Calu3 (cell line): ENCODE measurements around the gene GLRA3. TPM values are rescaled to one million over a fixed set of nuclear protein-coding genes. Genes with fewer than 3 reads are reported as not detected.
"Not testable (repeated sequence)": the region's sequence is repeated elsewhere in the genome, so short reads cannot be mapped to it uniquely, and the experiment has no call there.

Experiments
- BruUV-seq: library from RNA; stranded (reverse); fragments of 400-500 nt; replicated peaks from 2 replicates; lab custom pipeline; 2021; lab: Mats Ljungman, UMichigan
- CTCF ChIA-PET: fragments of 300-600 bp; sonication (Branson Sonifier 250); formaldehyde crosslinking; loops from one replicate; lab custom pipeline; 2022; ENCODE audit warnings: antibody characterized with exemption; lab: Charles Lee
- DNase-seq: peaks from one replicate; pipeline ENCODE4 v3.0.0; 2022
- H3K27ac Mint-ChIP-seq: one replicate; pipeline ENCODE4 v1.8.0; 2022; ENCODE audit warnings: mixed read lengths; ENCODE audit not compliant: unreplicated experiment
- H3K27me3 Mint-ChIP-seq: one replicate; pipeline ENCODE4 v1.8.0; 2022; ENCODE audit warnings: mixed read lengths; ENCODE audit not compliant: unreplicated experiment
- H3K36me3 Mint-ChIP-seq: one replicate; pipeline ENCODE4 v1.8.0; 2022; ENCODE audit warnings: mild to moderate bottlenecking, moderate library complexity, mixed read lengths; ENCODE audit not compliant: insufficient read depth, unreplicated experiment
- H3K4me1 Mint-ChIP-seq: one replicate; pipeline ENCODE4 v1.8.0; 2022; ENCODE audit warnings: mild to moderate bottlenecking, low read depth, mixed read lengths; ENCODE audit not compliant: unreplicated experiment
- H3K4me3 Mint-ChIP-seq: one replicate; pipeline ENCODE4 v1.8.0; 2022; ENCODE audit warnings: mild to moderate bottlenecking, low read depth, moderate library complexity, mixed read lengths; ENCODE audit not compliant: unreplicated experiment
- H3K9me3 Mint-ChIP-seq: one replicate; pipeline ENCODE4 v1.8.0; 2022; ENCODE audit warnings: low read depth, mixed read lengths; ENCODE audit not compliant: unreplicated experiment
- CTCF ChIP-seq: fragments of 200-600 bp; IDR thresholded peaks from one replicate; pipeline ENCODE4 v1.8.0; 2022; ENCODE audit warnings: antibody characterized with exemption; ENCODE audit not compliant: unreplicated experiment
- intact Hi-C: fragments of 100-400 bp; cut with micrococcal nuclease; formaldehyde crosslinking; loops from one replicate; pipeline ENCODE4 v1.10.0; 2022; ENCODE audit not compliant: unreplicated experiment
- total RNA-seq: library from RNA; stranded (reverse); gene quantifications from 2 replicates; pipeline ENCODE4 v1.2.3, GENCODE V29; 2022

The GLRA3 gene
- total RNA-seq, 1 experiment from 2014 or later = 0.07 TPM

- CTCF ChIA-PET = no interaction called here
- H3K9me3 Mint-ChIP-seq = peaks cover 6% of the 10 kb centered on the region
- H3K36me3 Mint-ChIP-seq = no peaks in the 10 kb centered on the region
- H3K27ac Mint-ChIP-seq = no peak overlapping the region
- TF ChIP-seq CTCF = no peak
- no peak overlapping the region for H3K4me3 Mint-ChIP-seq
- H3K4me1 Mint-ChIP-seq = no peaks in the 10 kb centered on the region
- intact Hi-C loops = no loop called here
- no peak for DNase-seq
- no peaks in the 10 kb centered on the region for H3K27me3 Mint-ChIP-seq
- no TSS peak for BruUV-seq
These were observed 23.3 kb downstream of the GLRA3 start for GRCh38 chr4:174805746-174806145.

GRCh38 chr4:174794543-174795094, 34.4 kb downstream of the GLRA3 start:
- intact Hi-C loops = no loop called here
- DNase-seq = peak; percentile 1
- Mint-ChIP-seq H3K4me1 (no peaks in the 10 kb centered on the region), H3K9me3 (no peaks in the 10 kb centered on the region), H3K27ac (no peak overlapping the region), H3K27me3 (no peaks in the 10 kb centered on the region), H3K36me3 (no peaks in the 10 kb centered on the region), H3K4me3 (no peak overlapping the region)
- TF ChIP-seq CTCF = no peak
- CTCF ChIA-PET = no interaction called here
- no TSS peak for BruUV-seq

GRCh38 chr4:174789657-174790056, 39.4 kb downstream of the GLRA3 start:
- intact Hi-C loops = no loop called here
- no TSS peak for BruUV-seq
- Mint-ChIP-seq H3K27me3 (no peaks in the 10 kb centered on the region), H3K4me1 (no peaks in the 10 kb centered on the region), H3K4me3 (no peak overlapping the region), H3K27ac (no peak overlapping the region), H3K36me3 (no peaks in the 10 kb centered on the region), H3K9me3 (no peaks in the 10 kb centered on the region)
- DNase-seq = no peak
- TF ChIP-seq CTCF = no peak
- CTCF ChIA-PET = no interaction called here

GRCh38 chr4:174778274-174778986, 50.6 kb downstream of the GLRA3 start:
- BruUV-seq, H3K36me3 Mint-ChIP-seq, H3K4me3 Mint-ChIP-seq, H3K27ac Mint-ChIP-seq, H3K4me1 Mint-ChIP-seq, DNase-seq, H3K27me3 Mint-ChIP-seq, CTCF ChIA-PET, intact Hi-C loops, H3K9me3 Mint-ChIP-seq: not testable (repeated sequence)

- CTCF ChIA-PET = no interaction called here
- H3K36me3 Mint-ChIP-seq = no peaks in the 10 kb centered on the region
- BruUV-seq = no TSS peak
- intact Hi-C loops = no loop called here
- no peak for DNase-seq
- TF ChIP-seq CTCF = no peak
- no peak overlapping the region for H3K27ac Mint-ChIP-seq
- H3K9me3 Mint-ChIP-seq = no peaks in the 10 kb centered on the region
- H3K4me3 Mint-ChIP-seq = no peak overlapping the region
- no peaks in the 10 kb centered on the region for H3K27me3 Mint-ChIP-seq
- no peaks in the 10 kb centered on the region for H3K4me1 Mint-ChIP-seq
These were observed 53.7 kb downstream of the GLRA3 start for GRCh38 chr4:174775366-174775765.
